Hematopoietic multipotent progenitor cell (in vitro differentiated cells): Measurements from ENCODE around the gene DDIAS. TPM values are rescaled to one million over a fixed set of nuclear protein-coding genes. Genes with fewer than 3 reads are reported as not detected.
"Not testable (repeated sequence)": the region's sequence is repeated elsewhere in the genome, so short reads cannot be mapped to it uniquely, and the experiment has no call there.

Experiments
- DNase-seq, 3 donors: peaks; one replicate each; pipeline ENCODE4 v3.0.0-alpha.2; 2011 to 2015; ENCODE audit warnings: low read depth in 2 of 3, low spot score in 2 of 3
- total RNA-seq: library from RNA; depleted of rRNA; stranded (reverse); fragments of >200 nt; gene quantifications from one replicate; pipeline ENCODE4 v1.2.3, GENCODE V29; 2012

DDIAS gene
- total RNA-seq, 1 donor, result 4.0 TPM

GRCh38 chr11:82920227-82920626 is 18.7 kb downstream of the DDIAS start:
- DNase-seq, result not testable (repeated sequence)

DNA sequence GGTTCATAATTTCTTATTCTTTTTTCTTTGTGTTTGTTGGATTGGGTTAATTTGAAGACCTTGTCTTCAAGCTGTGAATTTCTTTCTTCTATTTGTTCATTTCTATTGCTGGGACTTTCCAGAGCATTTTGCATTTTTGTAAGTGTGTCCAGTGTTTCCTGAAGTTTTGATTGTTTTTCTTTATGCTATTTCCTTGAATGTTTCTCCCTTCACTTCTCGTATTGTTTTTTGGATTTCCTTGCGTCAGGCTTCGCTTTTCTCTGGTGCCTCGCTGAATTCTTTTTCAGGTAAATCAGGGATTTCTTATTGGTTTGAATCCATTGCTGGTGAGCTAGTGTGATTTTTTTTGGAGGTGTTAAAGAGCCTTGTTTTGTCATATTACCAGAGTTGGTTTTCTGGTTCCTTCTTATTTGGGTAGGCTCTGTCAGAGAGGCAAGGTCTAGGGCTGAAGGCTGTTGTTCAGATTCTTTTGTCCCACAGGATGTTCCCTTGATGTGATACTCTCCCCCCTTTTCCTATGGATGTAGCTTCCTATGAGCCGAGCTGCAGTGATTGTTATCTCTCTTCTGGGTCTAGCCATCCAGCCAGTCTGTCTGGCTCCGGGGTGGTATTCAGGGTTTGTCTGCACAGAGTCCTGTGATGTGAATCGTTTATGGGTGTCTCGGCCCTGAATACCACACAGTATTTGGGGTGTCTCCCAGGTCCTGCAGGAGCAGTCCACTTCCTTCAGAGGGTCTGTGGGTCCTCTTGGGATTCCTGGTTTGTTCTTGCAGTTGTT is 21.0 kb downstream of the DDIAS start:
- not testable (repeated sequence) for DNase-seq

- no peak for DNase-seq
These were observed 23.1 kb downstream of the DDIAS start for GRCh38 chr11:82924522-82925224.

GRCh38 chr11:82927264-82927880 is 25.8 kb downstream of the DDIAS start:
- peak; percentile 41 to 67 (median 49) for DNase-seq

DNA sequence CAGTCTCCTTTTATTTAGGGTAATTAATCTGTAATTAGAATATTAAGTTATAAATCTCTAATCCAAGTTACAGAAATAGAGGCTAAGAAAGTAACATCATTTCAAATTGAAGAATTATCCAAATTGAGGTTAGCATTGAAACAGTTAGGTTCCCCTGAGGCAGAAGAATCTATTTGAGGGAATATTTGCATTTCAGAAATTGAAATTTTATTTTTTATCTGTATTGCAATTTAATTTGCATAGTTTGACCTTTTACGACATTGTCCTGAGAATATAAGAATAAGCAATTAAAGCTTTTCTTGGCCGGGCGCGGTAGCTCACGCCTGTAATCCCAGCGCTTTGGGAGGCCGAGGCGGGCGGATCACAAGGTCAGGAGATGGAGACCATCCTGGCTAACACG is 27.6 kb downstream of the DDIAS start:
- no peak for DNase-seq

- peak in 1 of 3 donors; percentile 12 for DNase-seq
These were observed 28.7 kb downstream of the DDIAS start for GRCh38 chr11:82930229-82930628.

GRCh38 chr11:82930734-82931133 is 29.2 kb downstream of the DDIAS start:
- no peak for DNase-seq

DNA sequence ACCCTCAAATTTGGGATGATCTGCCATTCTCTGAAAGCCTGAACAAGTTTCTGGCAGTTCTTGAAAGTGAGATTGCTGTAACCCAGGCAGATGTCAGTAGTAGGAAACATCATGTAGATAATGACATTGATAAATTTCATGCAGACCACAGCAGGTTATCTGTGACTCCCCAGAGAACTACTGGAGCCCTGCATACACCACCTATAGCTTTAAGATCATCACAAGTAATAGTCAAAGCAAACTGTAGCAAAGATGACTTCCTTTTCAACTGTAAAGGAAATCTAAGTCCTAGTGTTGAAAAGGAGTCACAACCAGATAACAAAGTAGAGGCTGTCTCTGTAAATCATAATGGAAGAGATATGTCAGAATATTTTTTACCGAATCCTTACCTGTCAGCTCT is 31.0 kb downstream of the DDIAS start:
- peak in 2 of 3 donors; percentile 6 to 49 for DNase-seq

DNA sequence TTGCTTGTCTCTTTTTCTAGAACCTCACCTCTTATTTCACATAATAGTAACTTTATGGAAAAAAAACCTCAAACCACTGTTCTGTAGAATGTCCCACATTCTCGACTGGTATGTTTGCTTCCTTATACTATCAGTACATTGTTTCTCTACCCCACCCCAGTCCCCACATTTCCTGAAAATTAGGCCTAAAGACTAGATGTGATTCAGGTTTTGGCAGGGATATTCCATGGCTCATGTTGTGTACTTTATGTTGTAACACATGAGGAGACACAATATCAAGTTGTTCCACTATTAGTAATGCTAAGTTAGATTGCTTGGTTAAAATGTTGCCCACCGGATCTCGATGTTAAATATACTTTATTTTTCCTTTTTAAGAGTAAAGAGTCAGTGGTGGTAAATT is 34.7 kb downstream of the DDIAS start:
- no peak for DNase-seq

DNA sequence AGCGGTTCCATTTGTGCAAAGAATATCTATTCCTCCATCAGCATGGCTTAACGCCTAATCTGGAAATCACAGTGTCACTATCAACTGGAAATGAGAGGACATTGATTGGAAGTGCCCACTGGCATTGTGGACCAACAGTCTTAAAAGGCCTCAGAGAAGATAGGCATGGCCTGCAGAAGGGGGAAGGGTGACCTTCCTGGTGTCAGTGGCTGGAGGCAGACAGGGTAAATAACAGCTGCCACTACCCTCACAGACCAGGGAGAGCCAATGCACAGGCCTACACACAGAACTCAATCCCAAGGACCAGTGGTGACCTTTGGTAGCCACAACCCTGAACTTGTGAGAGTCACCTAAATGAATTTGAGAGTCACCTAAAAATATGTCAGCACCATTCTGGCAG is 36.0 kb downstream of the DDIAS start:
- DNase-seq, result no peak

DNA sequence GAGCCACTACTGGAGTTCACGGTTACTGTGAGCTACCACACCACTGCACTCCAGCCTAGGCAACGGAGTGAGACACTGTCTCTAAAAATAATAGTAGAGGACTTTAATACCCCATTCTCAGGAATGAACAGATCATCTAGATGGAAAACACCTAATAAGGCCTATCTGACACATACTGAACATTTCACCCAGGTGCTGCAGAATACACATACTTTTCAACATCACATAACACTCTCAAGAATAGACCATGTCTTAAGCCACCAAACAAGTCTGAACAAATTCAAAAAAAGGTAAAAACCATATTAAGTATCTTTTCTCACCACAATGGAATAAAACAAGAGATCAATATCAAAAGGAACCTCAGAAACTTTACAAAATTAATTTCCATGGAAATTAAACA is 37.9 kb downstream of the DDIAS start:
- no peak for DNase-seq

DNA sequence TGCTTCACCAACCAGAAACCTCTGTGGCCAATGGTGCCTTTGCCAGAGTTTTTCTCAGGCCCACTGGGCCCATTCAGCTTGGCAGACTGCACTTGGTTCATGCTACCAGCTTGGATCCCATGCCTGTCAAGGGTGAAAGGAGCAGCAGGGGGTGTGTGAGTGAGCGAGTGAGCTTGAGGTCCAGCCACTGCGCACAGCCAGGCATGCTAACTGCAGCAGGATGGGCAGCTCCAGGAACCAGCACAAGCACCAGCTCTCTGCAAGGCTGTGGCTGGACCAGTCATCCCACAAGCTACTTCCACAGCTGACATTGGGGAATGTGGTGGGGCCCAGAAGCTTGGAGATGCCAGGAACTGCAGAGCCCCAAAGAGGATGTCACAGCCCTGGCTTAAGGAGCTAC is 40.8 kb downstream of the DDIAS start:
- no peak for DNase-seq

GRCh38 chr11:82943430-82943829 is 41.9 kb downstream of the DDIAS start:
- not testable (repeated sequence) for DNase-seq

- no peak for DNase-seq
These were observed 42.7 kb downstream of the DDIAS start for GRCh38 chr11:82944198-82944597.

- DNase-seq, result not testable (repeated sequence)
These were observed 43.5 kb downstream of the DDIAS start for GRCh38 chr11:82945041-82945440.

GRCh38 chr11:82945682-82946081 is 44.1 kb downstream of the DDIAS start:
- no peak for DNase-seq

GRCh38 chr11:82949352-82949751 is 47.8 kb downstream of the DDIAS start:
- no peak for DNase-seq

- not testable (repeated sequence) for DNase-seq
These were observed 49.0 kb downstream of the DDIAS start for GRCh38 chr11:82950502-82950901.

DNA sequence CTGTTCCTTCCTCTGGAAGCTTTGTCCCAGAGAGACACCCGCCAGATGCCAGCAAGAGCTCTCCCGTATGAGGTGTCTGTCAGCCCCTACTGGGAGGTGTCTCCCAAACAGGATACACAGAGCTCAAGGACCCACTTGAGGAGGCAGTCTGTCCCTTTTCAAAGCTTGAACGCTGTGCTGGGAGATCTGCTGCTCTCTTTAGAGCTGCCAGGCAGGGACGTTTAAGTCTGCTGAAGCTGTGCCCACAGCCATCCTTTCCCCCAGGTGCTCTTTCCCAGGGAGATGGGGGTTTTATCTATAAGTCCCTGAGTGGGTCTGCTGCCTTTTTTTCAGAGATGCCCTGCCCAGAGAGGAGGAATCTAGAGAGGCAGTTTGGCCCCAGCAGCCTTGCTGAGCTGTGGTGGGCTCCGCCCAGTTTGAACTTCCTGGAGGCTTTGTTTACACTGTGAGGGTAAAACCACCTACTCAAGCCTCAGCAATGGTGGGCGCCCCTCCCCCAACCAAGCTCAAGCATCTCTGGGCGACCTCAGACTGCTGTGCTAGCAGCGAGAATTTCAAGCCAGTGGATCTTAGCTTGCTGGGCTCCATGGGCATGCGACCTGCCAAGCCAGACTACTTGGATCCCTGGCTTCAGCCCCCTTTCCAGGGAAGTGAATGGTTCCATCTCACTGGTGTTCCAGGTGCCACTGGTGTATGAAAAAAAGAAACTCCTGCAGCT is 54.4 kb downstream of the DDIAS start:
- not testable (repeated sequence) for DNase-seq

GRCh38 chr11:82959987-82960778 is 58.6 kb downstream of the DDIAS start:
- DNase-seq, result peak in 1 of 3 donors; percentile 35
